WTC11 (cell line): ENCODE data around the gene PUSL1. TPM values are rescaled to one million over a fixed set of nuclear protein-coding genes. Genes with fewer than 3 reads are reported as not detected.

Experiments
- CBFB ChIP-seq: sonication (generic); formaldehyde crosslinking; IDR thresholded peaks from 2 replicates; pipeline ENCODE4 v1.8.1; 2022; ENCODE audit warnings: mild to moderate bottlenecking, low read depth, missing genetic modification reagents
- CREM ChIP-seq: sonication (generic); formaldehyde crosslinking; IDR thresholded peaks from 2 replicates; pipeline ENCODE4 v1.8.1; 2022; ENCODE audit warnings: mild to moderate bottlenecking, missing genetic modification reagents, moderate library complexity
- FOXP1 ChIP-seq: sonication (generic); formaldehyde crosslinking; IDR thresholded peaks from 2 replicates; pipeline ENCODE4 v1.8.0; 2022; ENCODE audit warnings: missing genetic modification reagents, mild to moderate bottlenecking, moderate library complexity, borderline replicate concordance
- JAZF1 ChIP-seq: fragments of 250-450 bp; sonication (Bioruptor Pico); IDR thresholded peaks from 2 replicates; pipeline ENCODE4 v1.9.0; 2021; ENCODE audit warnings: moderate library complexity, mild to moderate bottlenecking, inconsistent platforms
- NFE2L1 ChIP-seq: sonication (generic); formaldehyde crosslinking; IDR thresholded peaks from 2 replicates; pipeline ENCODE4 v1.8.1; 2023; ENCODE audit warnings: missing genetic modification reagents
- ZNF232 ChIP-seq: sonication (generic); formaldehyde crosslinking; IDR thresholded peaks from 2 replicates; pipeline ENCODE4 v1.8.0; 2022; ENCODE audit warnings: mild to moderate bottlenecking, missing genetic modification reagents
- ZNF671 ChIP-seq: fragments of 250-450 bp; sonication (Bioruptor Pico); IDR thresholded peaks from 2 replicates; pipeline ENCODE4 v1.8.0; 2021; ENCODE audit warnings: mild to moderate bottlenecking
- total RNA-seq: library from RNA; stranded (reverse); gene quantifications from 3 replicates; pipeline ENCODE4 v1.2.3, GENCODE V29; 2021
- TF ChIP-seq, protein P1 (sequence below): sonication (generic); formaldehyde crosslinking; IDR thresholded peaks from 2 replicates; pipeline ENCODE4 v1.8.0; 2023; ENCODE audit warnings: missing genetic modification reagents, mild to moderate bottlenecking, borderline replicate concordance
- TF ChIP-seq, protein P2 (sequence below): sonication (generic); formaldehyde crosslinking; IDR thresholded peaks from 2 replicates; pipeline ENCODE4 v1.8.0; 2022; ENCODE audit warnings: missing genetic modification reagents
- TF ChIP-seq, protein P3 (sequence below): fragments of 250-450 bp; sonication (Bioruptor Pico); IDR thresholded peaks from 2 replicates; pipeline ENCODE4 v2.1.2; 2022; ENCODE audit warnings: mild to moderate bottlenecking, moderate library complexity
- TF ChIP-seq, protein P4 (sequence below): sonication (generic); formaldehyde crosslinking; IDR thresholded peaks from 2 replicates; pipeline ENCODE4 v1.8.1; 2023; ENCODE audit warnings: mild to moderate bottlenecking, missing genetic modification reagents, borderline replicate concordance
- TF ChIP-seq, protein P5 (sequence below): fragments of 250-450 bp; sonication (Bioruptor Pico); IDR thresholded peaks from 2 replicates; pipeline ENCODE4 v1.9.0; 2021; ENCODE audit warnings: mild to moderate bottlenecking, borderline replicate concordance

Gene PUSL1
- total RNA-seq, 1 experiment from 2014 or later: 51.5 TPM

DNA sequence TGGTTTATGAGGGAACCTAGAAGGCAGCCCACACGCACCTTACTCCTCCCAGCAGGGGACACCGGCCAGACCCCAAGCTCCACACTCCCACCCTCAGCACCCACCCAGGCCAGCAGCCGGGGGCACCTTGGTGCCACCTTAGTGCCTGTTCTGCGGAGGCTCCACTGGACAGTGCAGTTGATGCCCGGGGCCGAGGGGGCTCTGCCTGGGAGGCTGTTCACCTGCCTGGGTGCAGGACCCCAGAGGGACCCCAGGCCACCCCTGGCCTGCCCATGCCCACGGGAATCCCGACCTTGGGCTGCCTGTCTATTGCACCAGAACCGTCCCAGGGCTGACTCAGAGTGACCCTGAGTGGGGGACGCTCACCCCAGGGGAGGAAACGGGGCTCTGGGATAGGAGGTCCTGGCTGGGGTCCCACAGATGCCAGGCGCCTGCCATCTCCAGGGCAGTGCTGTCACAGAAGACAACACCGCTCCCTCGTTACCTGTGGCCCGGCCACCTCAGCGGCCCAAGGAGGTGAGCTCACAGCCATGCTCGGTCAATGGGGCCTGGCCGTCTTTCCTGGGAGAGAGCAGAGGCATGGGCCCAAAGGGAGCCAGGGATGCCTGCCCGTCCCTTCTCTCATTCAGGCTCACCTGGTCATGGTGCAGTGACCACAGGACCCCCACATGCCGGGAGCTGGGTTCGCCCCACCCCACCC is 27.5 kb upstream of the PUSL1 start (continued):
- TF ChIP-seq, protein P1, sequence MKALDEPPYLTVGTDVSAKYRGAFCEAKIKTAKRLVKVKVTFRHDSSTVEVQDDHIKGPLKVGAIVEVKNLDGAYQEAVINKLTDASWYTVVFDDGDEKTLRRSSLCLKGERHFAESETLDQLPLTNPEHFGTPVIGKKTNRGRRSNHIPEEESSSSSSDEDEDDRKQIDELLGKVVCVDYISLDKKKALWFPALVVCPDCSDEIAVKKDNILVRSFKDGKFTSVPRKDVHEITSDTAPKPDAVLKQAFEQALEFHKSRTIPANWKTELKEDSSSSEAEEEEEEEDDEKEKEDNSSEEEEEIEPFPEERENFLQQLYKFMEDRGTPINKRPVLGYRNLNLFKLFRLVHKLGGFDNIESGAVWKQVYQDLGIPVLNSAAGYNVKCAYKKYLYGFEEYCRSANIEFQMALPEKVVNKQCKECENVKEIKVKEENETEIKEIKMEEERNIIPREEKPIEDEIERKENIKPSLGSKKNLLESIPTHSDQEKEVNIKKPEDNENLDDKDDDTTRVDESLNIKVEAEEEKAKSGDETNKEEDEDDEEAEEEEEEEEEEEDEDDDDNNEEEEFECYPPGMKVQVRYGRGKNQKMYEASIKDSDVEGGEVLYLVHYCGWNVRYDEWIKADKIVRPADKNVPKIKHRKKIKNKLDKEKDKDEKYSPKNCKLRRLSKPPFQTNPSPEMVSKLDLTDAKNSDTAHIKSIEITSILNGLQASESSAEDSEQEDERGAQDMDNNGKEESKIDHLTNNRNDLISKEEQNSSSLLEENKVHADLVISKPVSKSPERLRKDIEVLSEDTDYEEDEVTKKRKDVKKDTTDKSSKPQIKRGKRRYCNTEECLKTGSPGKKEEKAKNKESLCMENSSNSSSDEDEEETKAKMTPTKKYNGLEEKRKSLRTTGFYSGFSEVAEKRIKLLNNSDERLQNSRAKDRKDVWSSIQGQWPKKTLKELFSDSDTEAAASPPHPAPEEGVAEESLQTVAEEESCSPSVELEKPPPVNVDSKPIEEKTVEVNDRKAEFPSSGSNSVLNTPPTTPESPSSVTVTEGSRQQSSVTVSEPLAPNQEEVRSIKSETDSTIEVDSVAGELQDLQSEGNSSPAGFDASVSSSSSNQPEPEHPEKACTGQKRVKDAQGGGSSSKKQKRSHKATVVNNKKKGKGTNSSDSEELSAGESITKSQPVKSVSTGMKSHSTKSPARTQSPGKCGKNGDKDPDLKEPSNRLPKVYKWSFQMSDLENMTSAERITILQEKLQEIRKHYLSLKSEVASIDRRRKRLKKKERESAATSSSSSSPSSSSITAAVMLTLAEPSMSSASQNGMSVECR: no peak
- TF ChIP-seq ZNF232 (CRISPR knock-in tag) (no peak), CREM (no peak), JAZF1 (CRISPR knock-in tag) (no peak), ZNF671 (no peak), CBFB (no peak), NFE2L1 (no peak), FOXP1 (CRISPR knock-in tag) (no peak)
- TF ChIP-seq, protein P2, sequence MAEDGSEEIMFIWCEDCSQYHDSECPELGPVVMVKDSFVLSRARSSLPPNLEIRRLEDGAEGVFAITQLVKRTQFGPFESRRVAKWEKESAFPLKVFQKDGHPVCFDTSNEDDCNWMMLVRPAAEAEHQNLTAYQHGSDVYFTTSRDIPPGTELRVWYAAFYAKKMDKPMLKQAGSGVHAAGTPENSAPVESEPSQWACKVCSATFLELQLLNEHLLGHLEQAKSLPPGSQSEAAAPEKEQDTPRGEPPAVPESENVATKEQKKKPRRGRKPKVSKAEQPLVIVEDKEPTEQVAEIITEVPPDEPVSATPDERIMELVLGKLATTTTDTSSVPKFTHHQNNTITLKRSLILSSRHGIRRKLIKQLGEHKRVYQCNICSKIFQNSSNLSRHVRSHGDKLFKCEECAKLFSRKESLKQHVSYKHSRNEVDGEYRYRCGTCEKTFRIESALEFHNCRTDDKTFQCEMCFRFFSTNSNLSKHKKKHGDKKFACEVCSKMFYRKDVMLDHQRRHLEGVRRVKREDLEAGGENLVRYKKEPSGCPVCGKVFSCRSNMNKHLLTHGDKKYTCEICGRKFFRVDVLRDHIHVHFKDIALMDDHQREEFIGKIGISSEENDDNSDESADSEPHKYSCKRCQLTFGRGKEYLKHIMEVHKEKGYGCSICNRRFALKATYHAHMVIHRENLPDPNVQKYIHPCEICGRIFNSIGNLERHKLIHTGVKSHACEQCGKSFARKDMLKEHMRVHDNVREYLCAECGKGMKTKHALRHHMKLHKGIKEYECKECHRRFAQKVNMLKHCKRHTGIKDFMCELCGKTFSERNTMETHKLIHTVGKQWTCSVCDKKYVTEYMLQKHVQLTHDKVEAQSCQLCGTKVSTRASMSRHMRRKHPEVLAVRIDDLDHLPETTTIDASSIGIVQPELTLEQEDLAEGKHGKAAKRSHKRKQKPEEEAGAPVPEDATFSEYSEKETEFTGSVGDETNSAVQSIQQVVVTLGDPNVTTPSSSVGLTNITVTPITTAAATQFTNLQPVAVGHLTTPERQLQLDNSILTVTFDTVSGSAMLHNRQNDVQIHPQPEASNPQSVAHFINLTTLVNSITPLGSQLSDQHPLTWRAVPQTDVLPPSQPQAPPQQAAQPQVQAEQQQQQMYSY (CRISPR knock-in tag): no peak
- TF ChIP-seq, protein P3, sequence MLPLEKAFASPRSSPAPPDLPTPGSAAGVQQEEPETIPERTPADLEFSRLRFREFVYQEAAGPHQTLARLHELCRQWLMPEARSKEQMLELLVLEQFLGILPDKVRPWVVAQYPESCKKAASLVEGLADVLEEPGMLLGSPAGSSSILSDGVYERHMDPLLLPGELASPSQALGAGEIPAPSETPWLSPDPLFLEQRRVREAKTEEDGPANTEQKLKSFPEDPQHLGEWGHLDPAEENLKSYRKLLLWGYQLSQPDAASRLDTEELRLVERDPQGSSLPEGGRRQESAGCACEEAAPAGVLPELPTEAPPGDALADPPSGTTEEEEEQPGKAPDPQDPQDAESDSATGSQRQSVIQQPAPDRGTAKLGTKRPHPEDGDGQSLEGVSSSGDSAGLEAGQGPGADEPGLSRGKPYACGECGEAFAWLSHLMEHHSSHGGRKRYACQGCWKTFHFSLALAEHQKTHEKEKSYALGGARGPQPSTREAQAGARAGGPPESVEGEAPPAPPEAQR (CRISPR knock-in tag): no peak
- TF ChIP-seq, protein P4, sequence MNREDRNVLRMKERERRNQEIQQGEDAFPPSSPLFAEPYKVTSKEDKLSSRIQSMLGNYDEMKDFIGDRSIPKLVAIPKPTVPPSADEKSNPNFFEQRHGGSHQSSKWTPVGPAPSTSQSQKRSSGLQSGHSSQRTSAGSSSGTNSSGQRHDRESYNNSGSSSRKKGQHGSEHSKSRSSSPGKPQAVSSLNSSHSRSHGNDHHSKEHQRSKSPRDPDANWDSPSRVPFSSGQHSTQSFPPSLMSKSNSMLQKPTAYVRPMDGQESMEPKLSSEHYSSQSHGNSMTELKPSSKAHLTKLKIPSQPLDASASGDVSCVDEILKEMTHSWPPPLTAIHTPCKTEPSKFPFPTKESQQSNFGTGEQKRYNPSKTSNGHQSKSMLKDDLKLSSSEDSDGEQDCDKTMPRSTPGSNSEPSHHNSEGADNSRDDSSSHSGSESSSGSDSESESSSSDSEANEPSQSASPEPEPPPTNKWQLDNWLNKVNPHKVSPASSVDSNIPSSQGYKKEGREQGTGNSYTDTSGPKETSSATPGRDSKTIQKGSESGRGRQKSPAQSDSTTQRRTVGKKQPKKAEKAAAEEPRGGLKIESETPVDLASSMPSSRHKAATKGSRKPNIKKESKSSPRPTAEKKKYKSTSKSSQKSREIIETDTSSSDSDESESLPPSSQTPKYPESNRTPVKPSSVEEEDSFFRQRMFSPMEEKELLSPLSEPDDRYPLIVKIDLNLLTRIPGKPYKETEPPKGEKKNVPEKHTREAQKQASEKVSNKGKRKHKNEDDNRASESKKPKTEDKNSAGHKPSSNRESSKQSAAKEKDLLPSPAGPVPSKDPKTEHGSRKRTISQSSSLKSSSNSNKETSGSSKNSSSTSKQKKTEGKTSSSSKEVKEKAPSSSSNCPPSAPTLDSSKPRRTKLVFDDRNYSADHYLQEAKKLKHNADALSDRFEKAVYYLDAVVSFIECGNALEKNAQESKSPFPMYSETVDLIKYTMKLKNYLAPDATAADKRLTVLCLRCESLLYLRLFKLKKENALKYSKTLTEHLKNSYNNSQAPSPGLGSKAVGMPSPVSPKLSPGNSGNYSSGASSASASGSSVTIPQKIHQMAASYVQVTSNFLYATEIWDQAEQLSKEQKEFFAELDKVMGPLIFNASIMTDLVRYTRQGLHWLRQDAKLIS: no peak
- TF ChIP-seq, protein P5, sequence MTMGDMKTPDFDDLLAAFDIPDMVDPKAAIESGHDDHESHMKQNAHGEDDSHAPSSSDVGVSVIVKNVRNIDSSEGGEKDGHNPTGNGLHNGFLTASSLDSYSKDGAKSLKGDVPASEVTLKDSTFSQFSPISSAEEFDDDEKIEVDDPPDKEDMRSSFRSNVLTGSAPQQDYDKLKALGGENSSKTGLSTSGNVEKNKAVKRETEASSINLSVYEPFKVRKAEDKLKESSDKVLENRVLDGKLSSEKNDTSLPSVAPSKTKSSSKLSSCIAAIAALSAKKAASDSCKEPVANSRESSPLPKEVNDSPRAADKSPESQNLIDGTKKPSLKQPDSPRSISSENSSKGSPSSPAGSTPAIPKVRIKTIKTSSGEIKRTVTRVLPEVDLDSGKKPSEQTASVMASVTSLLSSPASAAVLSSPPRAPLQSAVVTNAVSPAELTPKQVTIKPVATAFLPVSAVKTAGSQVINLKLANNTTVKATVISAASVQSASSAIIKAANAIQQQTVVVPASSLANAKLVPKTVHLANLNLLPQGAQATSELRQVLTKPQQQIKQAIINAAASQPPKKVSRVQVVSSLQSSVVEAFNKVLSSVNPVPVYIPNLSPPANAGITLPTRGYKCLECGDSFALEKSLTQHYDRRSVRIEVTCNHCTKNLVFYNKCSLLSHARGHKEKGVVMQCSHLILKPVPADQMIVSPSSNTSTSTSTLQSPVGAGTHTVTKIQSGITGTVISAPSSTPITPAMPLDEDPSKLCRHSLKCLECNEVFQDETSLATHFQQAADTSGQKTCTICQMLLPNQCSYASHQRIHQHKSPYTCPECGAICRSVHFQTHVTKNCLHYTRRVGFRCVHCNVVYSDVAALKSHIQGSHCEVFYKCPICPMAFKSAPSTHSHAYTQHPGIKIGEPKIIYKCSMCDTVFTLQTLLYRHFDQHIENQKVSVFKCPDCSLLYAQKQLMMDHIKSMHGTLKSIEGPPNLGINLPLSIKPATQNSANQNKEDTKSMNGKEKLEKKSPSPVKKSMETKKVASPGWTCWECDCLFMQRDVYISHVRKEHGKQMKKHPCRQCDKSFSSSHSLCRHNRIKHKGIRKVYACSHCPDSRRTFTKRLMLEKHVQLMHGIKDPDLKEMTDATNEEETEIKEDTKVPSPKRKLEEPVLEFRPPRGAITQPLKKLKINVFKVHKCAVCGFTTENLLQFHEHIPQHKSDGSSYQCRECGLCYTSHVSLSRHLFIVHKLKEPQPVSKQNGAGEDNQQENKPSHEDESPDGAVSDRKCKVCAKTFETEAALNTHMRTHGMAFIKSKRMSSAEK: no peak
